HG03460 (cell line): ENCODE data around the gene SSTR5.

Experiments used
- ATAC-seq: cut with Tn5 transposase; IDR thresholded peaks from one replicate; pipeline ENCODE4 v1.9.1; 2021; ENCODE audit not compliant: unreplicated experiment

SSTR5 gene

DNA sequence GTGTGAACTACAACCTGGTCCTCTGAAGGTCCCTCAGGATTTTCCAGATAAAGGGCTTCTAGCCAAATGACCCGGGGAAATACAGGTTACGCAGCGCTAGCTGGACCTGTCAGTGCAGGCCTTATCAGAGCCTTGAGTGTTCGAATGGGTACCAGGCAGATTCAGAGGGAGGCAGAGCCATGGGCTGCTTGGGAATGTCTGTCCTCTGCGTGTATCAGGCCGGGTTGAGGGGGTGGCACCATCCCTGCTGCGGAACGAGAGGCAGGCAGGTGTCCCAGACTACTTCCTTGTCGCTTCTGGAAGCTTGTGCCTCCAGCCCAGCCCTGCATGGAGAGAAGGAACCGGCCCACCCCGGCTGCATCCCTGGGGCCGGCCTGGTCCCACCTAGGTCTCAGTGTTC is 33.6 kb upstream of the SSTR5 start:
- ATAC-seq, result no peak

DNA sequence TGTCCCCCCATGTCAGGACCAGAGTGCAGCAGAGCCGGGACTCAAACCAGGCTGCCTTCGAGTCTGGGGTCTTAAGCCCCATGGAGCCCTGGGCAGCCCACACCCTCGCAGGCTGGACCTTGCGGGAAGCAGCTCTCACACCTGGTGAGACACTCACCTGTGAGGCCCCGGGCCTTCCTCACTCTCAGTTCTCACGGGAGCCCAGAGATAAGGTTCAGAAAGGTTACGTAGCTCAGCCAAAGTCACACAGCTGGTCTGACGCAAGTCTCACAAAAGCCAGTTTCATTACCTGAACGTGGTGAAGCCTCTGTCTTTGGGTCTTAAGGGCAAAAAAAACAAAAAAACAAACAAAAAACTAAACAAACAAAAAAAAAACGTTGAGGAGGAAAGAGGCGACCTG is 32.8 kb upstream of the SSTR5 start:
- ATAC-seq, result no peak

DNA sequence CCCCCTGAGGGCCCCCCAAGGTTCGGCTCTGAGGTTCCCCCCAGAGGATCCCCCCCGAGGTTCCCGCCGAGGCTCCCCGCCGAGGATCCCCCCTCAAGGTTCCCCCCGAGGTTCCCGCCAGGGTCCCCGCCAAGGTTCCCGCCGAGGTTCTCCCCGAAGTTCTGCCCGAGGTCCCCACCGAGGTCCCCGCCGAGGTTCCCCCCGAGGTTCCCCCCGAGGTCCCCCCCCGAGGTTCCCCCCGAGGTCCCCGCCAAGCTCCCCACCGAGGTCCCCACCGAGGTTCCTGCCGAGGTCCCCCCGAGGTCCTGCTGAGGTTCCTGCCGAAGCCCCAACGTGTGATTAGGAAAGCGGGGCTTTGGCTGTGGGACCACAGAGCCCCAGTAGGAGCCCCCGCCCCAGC is 32.2 kb upstream of the SSTR5 start:
- no peak for ATAC-seq

GRCh38 chr16:1042049-1042744 is 30.4 kb upstream of the SSTR5 start:
- ATAC-seq, result no peak

DNA sequence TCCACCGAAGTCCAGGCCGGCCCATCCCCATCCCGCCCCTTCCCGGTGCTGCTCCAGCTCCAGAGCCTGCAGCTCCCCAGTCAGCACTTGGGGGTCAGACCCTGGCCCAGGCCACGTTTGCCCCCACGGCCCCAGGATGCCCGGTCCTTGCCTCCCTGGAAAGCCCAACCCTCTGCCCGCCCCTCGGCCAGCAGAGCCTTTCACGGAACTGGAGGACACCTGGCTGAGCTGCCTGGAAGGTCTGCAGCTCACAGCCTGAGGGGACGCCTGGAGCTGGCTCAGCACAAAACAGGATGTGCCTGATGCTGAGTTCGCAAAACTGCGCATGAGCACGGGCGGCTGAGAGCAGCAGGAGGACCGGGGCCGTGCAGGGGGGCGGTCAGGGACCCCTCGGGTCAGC is 29.7 kb upstream of the SSTR5 start:
- ATAC-seq, result no peak

DNA sequence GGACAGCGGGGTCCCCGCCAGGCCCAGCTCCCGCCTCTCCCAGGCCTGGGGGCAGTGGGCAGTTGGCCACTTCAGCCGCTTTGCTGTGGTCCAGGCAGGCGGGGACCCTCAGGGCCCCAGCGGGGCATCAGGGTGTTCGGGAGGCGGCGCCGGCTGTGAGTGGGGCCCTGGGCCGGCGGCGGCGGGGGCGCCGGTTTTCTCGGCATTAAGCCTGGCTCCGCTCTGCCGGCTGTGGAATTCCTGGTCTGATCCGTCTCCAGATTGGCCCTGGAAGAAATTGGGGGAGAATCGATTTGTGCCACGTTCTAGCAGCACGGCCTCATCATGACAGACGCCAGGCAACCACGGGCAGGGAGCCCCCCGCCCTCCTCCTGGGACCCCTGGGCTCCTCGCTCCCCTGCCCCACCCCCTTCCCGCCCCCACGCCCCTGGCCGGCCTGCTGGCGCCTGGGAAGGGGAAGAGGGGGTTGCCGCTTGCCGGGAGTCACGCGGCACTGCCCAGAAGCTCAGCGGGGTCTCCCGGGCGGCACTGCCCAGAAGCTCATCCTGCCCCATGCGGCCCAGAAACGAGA is 28.6 kb upstream of the SSTR5 start:
- no peak for ATAC-seq

DNA sequence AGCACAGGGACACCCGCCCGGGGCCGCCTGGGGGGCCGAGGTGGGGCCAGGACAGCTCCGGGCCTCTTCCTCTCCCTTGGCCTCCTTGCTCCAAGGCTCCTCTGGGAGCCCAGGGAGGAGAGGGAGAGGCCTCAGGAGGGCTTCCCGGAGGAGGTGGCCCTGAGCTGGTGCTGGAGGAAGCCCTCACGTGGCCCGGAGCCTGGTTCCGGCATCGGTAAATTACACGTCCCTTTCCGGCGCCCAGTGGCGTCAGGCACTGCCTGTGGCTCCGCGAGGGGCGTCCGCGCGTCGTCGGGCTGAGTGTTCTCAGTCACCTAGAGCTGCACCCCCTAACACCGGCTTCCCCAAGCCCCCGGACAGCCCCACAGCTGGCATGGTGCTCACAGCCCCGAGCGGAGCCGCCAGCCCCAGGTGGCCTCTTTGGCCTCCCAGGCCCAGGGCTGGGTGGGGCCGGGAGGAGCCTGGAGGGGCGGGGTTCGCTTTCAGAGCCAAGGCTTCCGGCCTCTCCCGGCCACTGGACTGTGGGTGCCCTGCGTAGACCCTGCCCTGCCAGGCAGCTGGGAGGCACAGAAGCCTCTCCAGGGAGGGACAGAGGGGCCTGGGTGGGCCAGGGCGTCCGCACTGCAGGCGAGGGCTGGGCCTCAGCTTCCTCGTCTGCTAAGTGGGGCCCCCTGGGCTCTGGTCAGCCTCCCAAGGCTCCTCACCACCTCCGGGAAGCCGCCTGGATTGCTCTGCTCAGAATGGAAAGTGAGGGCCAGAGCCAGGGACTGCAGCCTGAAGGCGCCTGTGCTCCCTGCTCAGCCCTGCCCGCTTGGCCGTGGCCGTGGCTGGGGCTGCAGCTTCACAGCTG is 27.9 kb upstream of the SSTR5 start:
- ATAC-seq, result no peak

DNA sequence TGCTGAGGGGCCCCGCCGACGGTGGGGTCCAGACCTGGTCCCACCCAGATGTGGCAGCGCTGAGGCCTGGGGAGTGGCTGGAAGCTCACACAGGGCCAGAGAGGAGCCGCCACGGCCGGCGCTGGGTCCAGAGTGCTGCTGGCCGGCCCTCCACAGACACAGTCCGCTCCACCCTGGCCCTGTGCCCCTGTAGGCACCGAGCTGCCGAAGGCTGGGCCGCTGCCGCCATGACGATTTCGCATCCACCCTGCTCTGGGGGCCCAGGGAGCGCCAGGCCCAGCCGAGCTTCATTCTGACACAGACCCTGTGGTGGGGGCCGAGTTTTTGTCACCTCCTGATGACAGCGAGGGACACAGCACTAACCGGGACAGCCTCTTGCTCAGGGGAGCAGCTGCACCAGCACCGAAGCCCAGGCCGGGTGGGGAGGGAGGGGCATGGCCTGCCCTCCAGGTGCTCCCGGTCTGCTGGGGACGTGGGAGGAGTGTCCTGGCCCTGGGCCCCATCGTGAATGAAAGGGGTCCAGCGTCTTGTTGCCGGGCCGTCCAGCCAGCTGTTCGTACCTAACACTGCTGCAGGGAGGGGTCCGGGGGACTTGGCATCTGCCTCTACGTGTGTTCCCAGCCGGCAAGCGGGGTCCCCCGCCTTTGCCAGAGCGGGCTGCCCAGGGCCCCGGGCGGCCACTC is 27.1 kb upstream of the SSTR5 start:
- ATAC-seq, result no peak

DNA sequence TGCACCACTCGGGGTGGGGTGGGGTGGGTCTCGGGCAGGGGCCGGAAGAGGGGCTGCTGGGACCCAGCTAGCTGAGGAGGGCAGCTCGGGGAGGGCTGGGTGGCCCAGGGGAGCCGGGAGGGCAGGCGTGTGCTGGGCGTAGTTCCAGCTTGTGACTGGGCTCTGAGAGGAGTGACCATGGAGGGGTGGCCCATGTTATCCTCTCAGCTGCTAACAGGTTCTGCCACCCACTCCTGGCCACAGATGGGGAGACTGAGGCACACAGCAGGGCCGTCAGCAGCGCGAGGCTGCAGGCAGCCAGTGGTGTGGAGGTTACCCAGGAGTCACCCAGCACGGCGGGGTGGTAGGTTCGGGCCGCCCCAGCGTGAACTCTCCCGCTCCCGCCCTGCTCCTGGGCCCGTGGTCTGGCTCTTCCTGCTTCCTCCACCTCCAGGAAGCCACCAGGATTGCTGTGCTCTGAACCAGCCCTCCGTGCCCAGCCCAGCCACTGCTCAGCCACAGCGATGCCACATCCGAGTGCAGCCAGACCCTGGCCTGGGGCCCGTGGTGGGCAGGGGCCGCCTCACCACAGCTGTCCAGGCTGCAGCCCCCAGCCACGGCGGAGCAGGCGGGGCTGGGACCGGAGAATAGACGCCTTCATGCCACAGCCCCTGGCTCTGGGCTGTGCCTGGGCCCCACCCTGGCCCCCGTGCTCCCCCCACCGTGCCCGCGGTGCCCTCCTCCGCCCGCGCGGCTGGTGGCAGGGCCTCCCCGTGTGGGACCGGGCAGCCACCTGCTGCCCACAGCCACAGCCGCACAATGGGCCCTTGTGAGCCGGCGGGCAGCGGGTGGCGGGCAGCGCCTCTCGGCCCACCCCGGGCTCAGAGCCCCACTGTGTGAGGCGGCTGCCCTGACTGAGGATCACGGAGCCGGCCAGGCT is 26.3 kb upstream of the SSTR5 start:
- ATAC-seq, result no peak

GRCh38 chr16:1047123-1047522 is 25.4 kb upstream of the SSTR5 start:
- ATAC-seq, result no peak

DNA sequence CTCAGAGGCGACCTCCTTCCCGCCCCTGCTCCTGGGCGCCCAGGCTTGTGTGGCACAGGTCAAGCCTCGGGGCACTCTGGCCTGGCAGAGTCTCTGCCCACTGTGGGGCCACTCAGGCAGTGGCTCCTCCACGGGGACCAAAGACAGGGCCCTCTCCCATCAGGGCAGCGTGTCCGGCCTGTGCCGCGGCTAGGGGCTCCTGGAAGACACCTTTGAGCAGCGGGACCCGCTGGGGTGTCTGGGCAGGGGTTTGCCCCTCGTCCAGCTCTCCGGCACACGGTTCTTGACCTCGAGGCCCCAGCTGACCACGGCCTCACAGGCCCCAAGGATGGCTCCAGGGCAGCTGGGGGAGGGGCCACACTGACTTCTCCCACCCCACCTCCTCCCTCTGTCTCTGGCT is 24.7 kb upstream of the SSTR5 start:
- ATAC-seq, result no peak

DNA sequence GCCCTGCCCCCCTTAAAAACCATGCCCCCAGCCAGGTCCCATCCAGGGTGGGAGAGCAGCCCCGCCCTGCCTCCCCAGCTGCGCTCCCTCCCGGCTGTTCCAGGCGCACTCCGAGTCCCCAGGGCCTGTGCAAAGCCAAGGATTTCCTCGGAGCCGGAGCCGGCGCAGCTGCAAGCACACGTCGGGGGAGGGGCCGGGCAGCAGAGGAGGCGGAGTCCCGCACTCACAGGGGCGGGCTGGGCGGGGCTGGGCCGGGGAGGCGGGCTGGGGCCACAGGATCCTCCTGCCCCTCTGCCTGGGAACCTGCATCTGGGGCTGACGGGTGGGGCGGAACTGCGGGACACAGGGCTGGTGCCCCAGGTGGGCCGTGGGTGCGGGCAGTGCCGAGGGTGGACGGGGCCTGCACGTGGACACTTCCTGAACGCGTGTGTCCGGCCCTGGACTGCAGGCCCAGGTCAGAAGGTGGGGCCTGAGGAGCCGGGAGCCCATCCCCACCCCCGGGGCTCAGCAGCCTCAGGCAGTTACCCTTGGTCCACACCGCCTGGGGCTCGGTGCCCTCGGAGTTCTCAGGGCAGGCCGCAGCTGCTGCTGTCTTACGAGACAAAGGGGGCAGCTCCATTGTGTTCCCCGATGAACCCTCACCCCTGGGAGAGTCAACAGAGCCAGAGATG is 24.0 kb upstream of the SSTR5 start:
- ATAC-seq, result no peak

GRCh38 chr16:1049113-1049975 is 23.2 kb upstream of the SSTR5 start:
- no peak for ATAC-seq

- ATAC-seq, result no peak
These were observed 22.6 kb upstream of the SSTR5 start for GRCh38 chr16:1049976-1050247.

DNA sequence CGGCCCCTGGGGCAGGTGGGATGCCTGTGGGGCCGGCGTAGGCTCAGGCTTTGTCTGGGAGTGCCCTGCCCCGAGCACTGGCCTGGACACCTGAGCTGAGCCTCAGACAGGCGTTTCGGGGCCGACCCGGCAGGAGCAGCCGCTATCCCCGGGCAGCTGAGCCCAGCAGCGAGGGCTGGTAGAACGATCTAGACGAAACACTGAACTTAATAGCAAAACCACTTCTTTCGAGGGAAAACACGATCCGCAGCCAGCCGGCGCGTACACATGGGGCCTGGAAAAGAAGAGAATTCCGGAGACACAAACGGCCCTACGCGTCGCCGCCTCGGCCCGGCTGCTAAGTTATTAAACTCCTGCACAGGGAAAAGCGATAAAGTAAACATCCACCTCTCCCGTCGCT is 22.0 kb upstream of the SSTR5 start:
- no peak for ATAC-seq

GRCh38 chr16:1050921-1051320 is 21.6 kb upstream of the SSTR5 start:
- ATAC-seq, result no peak

GRCh38 chr16:1051446-1051845 is 21.1 kb upstream of the SSTR5 start:
- ATAC-seq, result no peak

GRCh38 chr16:1052721-1053120 is 19.8 kb upstream of the SSTR5 start:
- ATAC-seq, result no peak

GRCh38 chr16:1053121-1053521 is 19.4 kb upstream of the SSTR5 start:
- ATAC-seq, result no peak
